Activated B cell treated with CpG ODN at 0.5 μM for 24 hours (primary cell): ENCODE data around the gene IFI6. TPM values are rescaled to one million over a fixed set of nuclear protein-coding genes. Genes with fewer than 3 reads are reported as not detected.
A peak's percentile ranks its signal among the peaks of the same experiment; 100 is the strongest.

Experiments used
- ATAC-seq: fragments of 200-7000 bp; cut with Tn5 transposase; one replicate; pipeline ENCODE4 v1.10.0; 2021; ENCODE audit warnings: low read depth, mild to moderate bottlenecking, moderate library complexity
- CTCF ChIA-PET: fragments of 350-600 bp; sonication (Branson Sonifier 250); formaldehyde crosslinking; loops from one replicate; lab custom pipeline; 2021; ENCODE audit warnings: antibody characterized with exemption; lab: Charles Lee
- POLR2A ChIA-PET: fragments of 350-600 bp; sonication (Branson Sonifier 250); formaldehyde crosslinking; loops from one replicate; lab custom pipeline; 2021; ENCODE audit warnings: antibody characterized with exemption; lab: Charles Lee
- DNase-seq: peaks from one replicate; pipeline ENCODE4 v3.0.0; 2022
- H3K27ac Mint-ChIP-seq: one replicate; pipeline ENCODE4 v1.8.0; 2020; ENCODE audit warnings: mixed read lengths
- H3K27me3 Mint-ChIP-seq: one replicate; pipeline ENCODE4 v1.8.0; 2021; ENCODE audit warnings: mixed read lengths
- H3K36me3 Mint-ChIP-seq: one replicate; pipeline ENCODE4 v1.8.0; 2021; ENCODE audit warnings: low read depth, mixed read lengths
- H3K4me1 Mint-ChIP-seq: one replicate; pipeline ENCODE4 v1.8.0; 2021; ENCODE audit warnings: mixed read lengths
- H3K4me3 Mint-ChIP-seq: one replicate; pipeline ENCODE4 v1.8.0; 2020; ENCODE audit warnings: mild to moderate bottlenecking, mixed read lengths
- H3K9me3 Mint-ChIP-seq: one replicate; pipeline ENCODE4 v1.8.0; 2020; ENCODE audit warnings: mixed read lengths
- CTCF ChIP-seq: fragments of 200-600 bp; IDR thresholded peaks from one replicate; pipeline ENCODE4 v1.8.0; 2022; ENCODE audit warnings: antibody characterized with exemption, mild to moderate bottlenecking
- intact Hi-C: fragments of 100-400 bp; cut with micrococcal nuclease; formaldehyde crosslinking; loops from one replicate; pipeline ENCODE4 v1.15.1; 2024
- total RNA-seq: library from RNA; stranded (reverse); gene quantifications from 2 replicates; pipeline ENCODE4 v1.2.3, GENCODE V29; 2022

Gene IFI6
- total RNA-seq, 1 donor from 2014 or later: 11.4 TPM

DNA sequence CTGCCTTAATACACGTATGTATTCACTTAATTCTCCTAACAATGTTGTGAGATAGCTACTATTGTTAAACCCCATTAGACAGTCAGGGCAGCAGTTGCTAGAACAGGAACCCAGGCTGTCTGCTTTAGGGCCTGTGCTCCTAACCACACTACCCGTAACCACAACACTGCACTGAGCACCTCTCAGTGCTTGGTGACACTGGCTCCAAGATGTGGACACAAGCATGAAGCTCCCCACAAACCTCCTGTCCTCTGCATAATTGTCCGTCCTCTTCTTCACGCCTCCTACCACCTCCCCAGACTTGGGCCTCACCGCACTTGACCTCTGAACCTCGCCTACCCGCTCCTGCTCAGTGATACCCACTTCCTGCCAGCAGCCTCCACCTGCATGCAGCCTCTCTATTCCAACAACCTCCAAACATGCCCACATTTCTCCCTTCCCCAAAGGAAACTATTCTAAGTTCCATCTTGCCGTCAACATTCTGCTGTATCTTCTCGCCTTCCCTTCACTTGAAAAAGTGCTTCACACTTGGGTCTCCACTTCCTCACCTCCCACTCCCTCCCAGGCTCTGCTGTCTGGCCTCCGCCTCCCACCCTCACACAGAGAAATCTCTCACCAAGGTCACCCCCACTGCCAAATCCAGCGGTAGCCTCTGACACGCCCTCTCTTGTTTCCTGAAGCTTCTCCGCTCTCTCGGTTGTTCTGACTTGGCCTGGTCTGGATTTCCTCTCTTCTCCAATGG, 53.5 kb downstream of the IFI6 start:
- peaks cover 73% of the 10 kb centered on the region for H3K36me3 Mint-ChIP-seq
- intact Hi-C loops: loop anchor here (1.0 kb wide), 1 partner anchor 9 kb away; no protein-coding TSS in a partner anchor
- H3K9me3 Mint-ChIP-seq: no peaks in the 10 kb centered on the region
- H3K4me3 Mint-ChIP-seq: peak overlapping the region; percentile 8
- no peaks in the 10 kb centered on the region for H3K27me3 Mint-ChIP-seq
- ATAC-seq: peak; percentile 84
- peaks cover 44% of the 10 kb centered on the region for H3K4me1 Mint-ChIP-seq
- H3K27ac Mint-ChIP-seq: peak overlapping the region; percentile 77
- TF ChIP-seq CTCF: no peak
- DNase-seq: no peak
- ChIA-PET POLR2A (interaction anchor here (0.6 to 2.1 kb wide), 8 partner anchors 9 to 126 kb away, joined by 3 to 8 read pairs (median 4); partner anchors contain the start of gene AHDC1), CTCF (interaction anchor here (1.9 to 2.0 kb wide), 2 partner anchors 44 to 215 kb away, joined by 5 to 9 read pairs; no protein-coding TSS in a partner anchor)

DNA sequence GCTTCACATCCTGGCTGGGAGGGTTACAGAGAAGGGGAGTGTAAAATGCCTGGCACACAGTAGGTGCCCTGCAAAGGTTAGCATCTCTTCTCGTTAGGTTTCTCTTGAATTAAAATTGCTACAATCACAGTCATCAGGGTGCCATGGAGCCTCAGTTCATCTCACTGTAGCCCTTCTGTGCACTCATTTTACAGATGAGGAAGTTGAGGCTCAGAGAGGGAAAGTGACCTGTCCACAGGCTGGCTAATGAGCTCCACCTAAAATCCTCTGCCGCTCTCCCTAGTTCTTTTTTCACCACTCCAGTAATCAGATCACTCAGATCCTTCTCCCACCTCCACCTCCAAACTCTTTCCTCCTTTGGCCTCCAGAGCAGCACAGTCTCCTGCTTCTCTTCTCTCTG, 54.6 kb downstream of the IFI6 start:
- POLR2A ChIA-PET: interaction anchor here (1.2 to 1.4 kb wide), 2 partner anchors 8 to 13 kb away, joined by 3 to 5 read pairs; partner anchors contain the start of gene AHDC1
- Mint-ChIP-seq H3K4me3 (no peak overlapping the region), H3K4me1 (peaks cover 44% of the 10 kb centered on the region), H3K27me3 (no peaks in the 10 kb centered on the region), H3K36me3 (peaks cover 72% of the 10 kb centered on the region), H3K27ac (peak overlapping the region; percentile 77), H3K9me3 (no peaks in the 10 kb centered on the region)
- DNase-seq: no peak
- ATAC-seq: no peak
- CTCF ChIA-PET: interaction anchor here (1.0 to 1.9 kb wide), 2 partner anchors 8 to 45 kb away, joined by 3 to 9 read pairs; no protein-coding TSS in a partner anchor
- intact Hi-C loops: no loop called here
- no peak for TF ChIP-seq CTCF

GRCh38 chr1:27616441-27616840, 55.6 kb downstream of the IFI6 start:
- ATAC-seq: no peak
- no peaks in the 10 kb centered on the region for H3K9me3 Mint-ChIP-seq

More at GRCh38 chr1:27616441-27616840, 55.6 kb downstream of the IFI6 start:
- POLR2A ChIA-PET: interaction anchor here (0.6 to 1.7 kb wide), 4 partner anchors 9 to 46 kb away, joined by 3 to 9 read pairs (median 6); no protein-coding TSS in a partner anchor
- CTCF ChIA-PET: interaction anchor here (0.7 to 1.3 kb wide), 4 partner anchors 8 to 46 kb away, joined by 3 to 5 read pairs (median 4); no protein-coding TSS in a partner anchor
- TF ChIP-seq CTCF: no peak
- Mint-ChIP-seq H3K36me3 (peaks cover 79% of the 10 kb centered on the region), H3K4me3 (no peak overlapping the region), H3K27ac (peak overlapping the region; percentile 7), H3K4me1 (peaks cover 38% of the 10 kb centered on the region), H3K27me3 (no peaks in the 10 kb centered on the region)
- DNase-seq: no peak
- intact Hi-C loops: no loop called here

Other genes with a start within 250 kb of the IFI6 start
- 136 and 137 TPM in 2 replicates for gene WASF2, start 182.0 kb downstream of the IFI6 start, total RNA-seq
- gene AHDC1, start 68.0 kb downstream of the IFI6 start, total RNA-seq: 22.4 and 23.3 TPM in 2 replicates
- gene FGR, start 37.0 kb downstream of the IFI6 start, total RNA-seq: 28.6 and 28.8 TPM in 2 replicates
- gene FAM76A, start 53.8 kb upstream of the IFI6 start, total RNA-seq: 14.9 and 19.3 TPM in 2 replicates
- gene STX12, start 101.0 kb upstream of the IFI6 start, total RNA-seq: 33.5 and 42.4 TPM in 2 replicates
- gene PPP1R8, start 158.6 kb upstream of the IFI6 start, total RNA-seq: 48.3 and 52.0 TPM in 2 replicates
- 56.1 and 78.6 TPM in 2 replicates for gene THEMIS2, start 200.4 kb upstream of the IFI6 start, total RNA-seq
- gene RPA2, start 242.4 kb upstream of the IFI6 start, total RNA-seq: 53.7 and 55.1 TPM in 2 replicates